Stimulated activated CD4-positive, alpha-beta T cell treated with anti-CD3 and anti-CD28 coated beads, Interleukin-4, amount 100 ng/mL, for 24 hours (primary cell): ENCODE data around the gene ACTA1.
"Not testable (repeated sequence)": the region's sequence is repeated elsewhere in the genome, so short reads cannot be mapped to it uniquely, and the experiment has no call there.

Experiments
- DNase-seq: peaks from one replicate; pipeline ENCODE4 v3.0.0-alpha.2; 2020

ACTA1 gene

GRCh38 chr1:229438021-229438420 is 4.1 kb upstream of the ACTA1 start:
- DNase-seq, result no peak

- no peak for DNase-seq
Observed at GRCh38 chr1:229437443-229437842, 3.5 kb upstream of the ACTA1 start.

- no peak for DNase-seq
Observed at GRCh38 chr1:229436201-229436600, 2.3 kb upstream of the ACTA1 start.

- no peak for DNase-seq
Observed at GRCh38 chr1:229434641-229435051, 752 bp upstream of the ACTA1 start.

- no peak for DNase-seq
Observed at GRCh38 chr1:229433364-229434004, 410 bp downstream of the ACTA1 start.

- DNase-seq, result no peak
Observed at GRCh38 chr1:229432905-229433304, 989 bp downstream of the ACTA1 start.

- DNase-seq, result no peak
Observed at GRCh38 chr1:229432116-229432461, 1.8 kb downstream of the ACTA1 start.

GRCh38 chr1:229431284-229432115 is 2.4 kb downstream of the ACTA1 start:
- no peak for DNase-seq

GRCh38 chr1:229430761-229431283 is 3.1 kb downstream of the ACTA1 start:
- peak; percentile 47 for DNase-seq

GRCh38 chr1:229428256-229428655 is 5.6 kb downstream of the ACTA1 start:
- no peak for DNase-seq

GRCh38 chr1:229427572-229427971 is 6.3 kb downstream of the ACTA1 start:
- no peak for DNase-seq

- DNase-seq, result no peak
Observed at GRCh38 chr1:229425564-229426159, 8.2 kb downstream of the ACTA1 start.

- DNase-seq, result no peak
Observed at GRCh38 chr1:229420765-229421164, 13.1 kb downstream of the ACTA1 start.

- no peak for DNase-seq
Observed at GRCh38 chr1:229420224-229420623, 13.7 kb downstream of the ACTA1 start.

- not testable (repeated sequence) for DNase-seq
Observed at GRCh38 chr1:229418586-229418985, 15.3 kb downstream of the ACTA1 start.

- not testable (repeated sequence) for DNase-seq
Observed at GRCh38 chr1:229412810-229413209, 21.1 kb downstream of the ACTA1 start.

- no peak for DNase-seq
Observed at GRCh38 chr1:229412056-229412455, 21.8 kb downstream of the ACTA1 start.

- DNase-seq, result no peak
Observed at GRCh38 chr1:229411434-229412055, 22.3 kb downstream of the ACTA1 start.

- DNase-seq, result peak; percentile 22
Observed at GRCh38 chr1:229410692-229411433, 23.0 kb downstream of the ACTA1 start.

- DNase-seq, result no peak
Observed at GRCh38 chr1:229410370-229410691, 23.6 kb downstream of the ACTA1 start.

- no peak for DNase-seq
Observed at GRCh38 chr1:229409616-229410369, 24.1 kb downstream of the ACTA1 start.

- no peak for DNase-seq
Observed at GRCh38 chr1:229408458-229409037, 25.3 kb downstream of the ACTA1 start.
